Cerebellar nuclear complex (tissue), 1 donor: Measurements from ENCODE around the gene AP4S1.
"Not testable (repeated sequence)": the region's sequence is repeated elsewhere in the genome, so short reads cannot be mapped to it uniquely, and the experiment has no call there.

Experiments
- DNase-seq, 2 experiments: peaks; one replicate each; lab custom pipeline; 2025; lab: John Stamatoyannopoulos, UW

The AP4S1 gene

GRCh38 chr14:31025367-31026076, at the start of gene AP4S1:
Gene AP4S1, plus strand, starts transcription at chr14:31025649. Its CDS starts 40,548 bp downstream, at chr14:31066197.
- DNase-seq = no peak

- no peak for DNase-seq
Measured at GRCh38 chr14:30977752-30978151, 47.7 kb upstream of the AP4S1 start.

GRCh38 chr14:30980106-30980704, 45.2 kb upstream of the AP4S1 start:
- DNase-seq = not testable (repeated sequence)

GRCh38 chr14:30980980-30981379, 44.5 kb upstream of the AP4S1 start:
- no peak for DNase-seq

- no peak for DNase-seq
Measured at GRCh38 chr14:30982533-30982932, 42.9 kb upstream of the AP4S1 start.

- no peak for DNase-seq
Measured at GRCh38 chr14:30983858-30984257, 41.6 kb upstream of the AP4S1 start.

- no peak for DNase-seq
Measured at GRCh38 chr14:30985796-30986195, 39.7 kb upstream of the AP4S1 start.

GRCh38 chr14:30988509-30988908, 36.9 kb upstream of the AP4S1 start:
- DNase-seq = no peak

GRCh38 chr14:30990770-30991169, 34.7 kb upstream of the AP4S1 start:
- no peak for DNase-seq

- no peak for DNase-seq
Measured at GRCh38 chr14:30991408-30991807, 34.0 kb upstream of the AP4S1 start.

GRCh38 chr14:30993071-30993470, 32.4 kb upstream of the AP4S1 start:
- DNase-seq = no peak

GRCh38 chr14:30994681-30995620, 30.5 kb upstream of the AP4S1 start:
- no peak for DNase-seq

GRCh38 chr14:30995689-30996088, 29.8 kb upstream of the AP4S1 start:
- DNase-seq = no peak

- no peak for DNase-seq
Measured at GRCh38 chr14:30996892-30997659, 28.4 kb upstream of the AP4S1 start.

GRCh38 chr14:30998100-30998706, 27.2 kb upstream of the AP4S1 start:
- DNase-seq = no peak

- DNase-seq = no peak
Measured at GRCh38 chr14:30999038-30999773, 26.2 kb upstream of the AP4S1 start.

GRCh38 chr14:31000629-31001338, 24.7 kb upstream of the AP4S1 start:
- DNase-seq = no peak

- no peak for DNase-seq
Measured at GRCh38 chr14:31001339-31001658, 24.1 kb upstream of the AP4S1 start.

- DNase-seq = no peak
Measured at GRCh38 chr14:31003284-31003683, 22.2 kb upstream of the AP4S1 start.

GRCh38 chr14:31004007-31004406, 21.4 kb upstream of the AP4S1 start:
- DNase-seq = not testable (repeated sequence)
